GM21447 (cell line): ENCODE results near the gene OR51B2.
"Not testable (repeated sequence)": the region's sequence is repeated elsewhere in the genome, so short reads cannot be mapped to it uniquely, and the experiment has no call there.

Experiments
- ATAC-seq: cut with Tn5 transposase; IDR thresholded peaks from one replicate; pipeline ENCODE4 v1.9.1; 2021; ENCODE audit not compliant: unreplicated experiment

OR51B2 gene, protein sequence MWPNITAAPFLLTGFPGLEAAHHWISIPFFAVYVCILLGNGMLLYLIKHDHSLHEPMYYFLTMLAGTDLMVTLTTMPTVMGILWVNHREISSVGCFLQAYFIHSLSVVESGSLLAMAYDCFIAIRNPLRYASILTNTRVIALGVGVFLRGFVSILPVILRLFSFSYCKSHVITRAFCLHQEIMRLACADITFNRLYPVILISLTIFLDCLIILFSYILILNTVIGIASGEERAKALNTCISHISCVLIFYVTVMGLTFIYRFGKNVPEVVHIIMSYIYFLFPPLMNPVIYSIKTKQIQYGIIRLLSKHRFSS

DNA sequence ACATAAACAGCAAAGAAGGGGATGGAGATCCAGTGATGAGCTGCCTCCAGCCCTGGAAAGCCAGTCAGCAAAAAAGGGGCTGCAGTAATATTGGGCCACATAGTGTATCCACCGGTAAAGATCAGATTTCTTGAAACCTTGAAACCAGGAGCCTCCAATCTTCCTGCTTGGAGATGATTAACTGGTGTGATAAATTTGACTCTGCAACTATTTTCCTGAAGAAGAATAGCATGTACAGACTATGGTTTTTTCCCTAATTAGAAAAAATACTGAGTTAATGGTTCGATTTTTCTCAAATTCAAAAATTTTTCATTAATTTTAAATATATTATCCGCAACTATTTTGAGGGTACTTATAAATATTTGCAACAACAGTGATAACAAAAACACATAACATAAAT lies at the start of gene OR51B2:
Gene OR51B2, minus strand, starts transcription at position 101 of the 400 bp plus-strand sequence. Its CDS starts 0 bp downstream, at position 101.
- no peak for ATAC-seq

DNA sequence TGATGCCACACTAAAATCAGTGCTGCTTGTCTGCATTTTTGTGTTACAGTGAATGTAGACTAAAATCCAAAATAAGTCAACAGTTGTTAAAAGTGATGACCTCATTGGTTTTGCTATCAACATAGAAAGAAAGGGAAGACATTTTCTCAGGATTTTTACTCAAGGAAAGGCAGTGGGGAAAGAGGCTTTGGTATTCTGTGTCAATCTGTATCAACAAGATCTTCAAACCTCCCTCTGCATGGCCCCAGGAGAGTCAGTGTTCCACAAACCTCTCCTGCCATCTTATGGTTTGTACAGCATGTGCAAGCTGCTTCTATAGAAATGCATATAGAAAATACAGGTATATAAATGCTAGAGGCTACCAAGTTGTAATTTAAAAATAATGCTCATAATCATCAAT lies 45.7 kb upstream of the OR51B2 start:
- ATAC-seq = no peak

DNA sequence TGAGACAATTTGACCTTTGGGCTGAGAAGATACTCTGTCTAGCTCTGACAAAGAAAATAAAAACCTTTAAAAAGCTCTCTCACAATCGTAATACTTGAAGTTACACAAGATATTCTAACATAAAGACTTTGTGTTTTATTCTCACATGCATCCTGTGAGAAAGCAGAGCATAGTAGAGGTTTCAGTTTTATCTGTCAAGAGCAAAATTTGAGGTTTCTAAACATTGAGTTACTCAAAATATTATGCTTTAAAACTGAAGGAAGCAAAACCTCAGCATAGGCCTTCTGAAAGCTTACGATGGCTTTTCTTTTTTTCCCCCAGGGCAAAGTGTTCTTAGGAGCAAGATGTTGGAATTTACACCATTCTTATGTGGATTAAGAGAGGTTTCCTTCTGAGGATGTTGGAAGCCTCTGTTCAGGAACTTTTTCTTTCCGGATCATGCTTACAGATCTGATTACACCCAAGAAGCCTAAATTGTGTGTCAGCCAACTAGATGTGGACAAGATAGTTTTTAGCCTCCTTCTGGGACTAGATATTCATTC lies 44.5 kb upstream of the OR51B2 start:
- no peak for ATAC-seq

DNA sequence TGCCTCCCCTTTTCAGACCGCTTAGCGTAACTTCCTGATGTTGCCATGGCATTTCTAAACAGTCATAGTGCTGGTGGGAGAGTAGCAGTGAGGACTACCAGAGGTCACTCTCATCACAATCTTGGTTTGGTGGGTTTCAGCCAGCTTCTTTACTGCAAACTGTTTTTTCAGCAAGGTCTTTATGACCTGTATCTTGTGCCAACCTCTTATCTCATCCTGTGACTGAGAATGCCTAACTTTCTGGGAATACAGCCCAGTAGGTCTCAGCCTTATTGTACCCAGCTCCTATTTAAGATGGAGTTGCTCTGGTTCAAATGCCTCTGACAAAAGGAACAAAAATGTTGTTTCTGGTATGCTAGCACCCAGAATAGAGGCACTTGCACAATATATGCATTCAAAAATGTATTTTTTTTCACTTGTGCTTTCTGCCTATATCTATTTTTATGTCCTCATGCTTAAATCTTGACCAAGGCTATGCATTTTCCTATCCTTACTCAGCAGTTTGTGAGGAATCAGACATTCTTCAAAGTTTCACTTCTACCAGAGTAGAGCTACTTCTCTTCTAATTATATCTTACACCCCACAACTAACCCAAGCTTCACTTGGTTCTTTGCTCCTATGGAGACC lies 43.5 kb upstream of the OR51B2 start:
- ATAC-seq = no peak

DNA sequence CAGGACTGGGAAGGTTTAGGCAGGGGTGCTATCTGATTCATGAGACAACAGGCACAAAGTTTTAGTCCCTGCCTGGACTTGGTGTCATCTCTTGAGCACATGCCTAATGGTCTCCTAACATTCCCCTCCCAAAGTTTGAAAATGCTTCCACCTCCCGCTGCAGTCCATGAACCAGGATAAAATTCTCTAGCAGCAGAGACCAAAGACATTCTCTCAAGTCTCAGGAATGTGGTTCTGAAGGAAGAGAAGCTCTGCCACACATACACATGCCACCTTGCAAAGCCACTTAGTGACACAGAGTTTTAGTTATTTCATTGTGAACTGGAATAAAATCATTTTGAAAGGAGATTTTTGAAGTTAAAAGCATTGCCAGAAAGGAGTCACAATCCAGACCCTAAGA lies 42.8 kb upstream of the OR51B2 start:
- ATAC-seq = no peak

DNA sequence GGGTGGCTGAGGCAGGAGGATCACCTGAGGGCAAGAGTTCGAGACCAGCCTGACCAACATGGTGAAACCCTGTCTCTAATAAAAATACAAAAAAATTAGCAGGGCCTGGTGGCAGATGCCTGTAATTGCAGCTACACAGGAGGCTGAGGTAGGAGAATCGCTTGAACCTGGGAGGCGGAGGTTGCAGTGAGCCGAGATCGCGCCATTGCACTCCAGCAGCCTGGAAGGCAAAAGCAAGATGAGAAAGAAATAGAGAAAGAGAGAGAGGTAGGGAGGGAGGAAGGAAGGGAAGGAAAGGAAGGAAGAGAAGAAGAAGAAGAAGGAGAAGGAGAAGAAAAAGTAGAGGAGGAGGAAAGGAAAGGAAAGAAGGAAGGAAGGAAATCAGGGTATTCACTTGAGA lies 42.3 kb upstream of the OR51B2 start:
- not testable (repeated sequence) for ATAC-seq

DNA sequence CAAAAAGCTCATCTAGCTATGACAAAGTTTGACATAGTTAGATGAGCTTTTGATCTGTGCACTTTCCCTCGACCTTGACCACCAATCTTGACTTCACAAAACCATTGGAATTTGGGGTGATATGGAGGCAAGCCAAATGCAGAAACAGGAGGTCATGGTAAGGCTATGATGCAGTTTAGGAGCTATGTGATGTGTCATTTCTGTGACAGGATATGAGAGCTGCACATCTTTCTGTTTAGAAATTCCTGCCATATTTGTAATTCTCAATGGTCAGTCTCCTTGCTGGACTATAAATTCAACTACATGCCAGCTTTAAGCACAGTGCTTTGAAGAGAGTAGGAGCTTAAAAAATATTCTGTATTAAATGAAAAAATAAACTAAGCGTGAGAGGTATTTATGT lies 40.1 kb upstream of the OR51B2 start:
- ATAC-seq = no peak

DNA sequence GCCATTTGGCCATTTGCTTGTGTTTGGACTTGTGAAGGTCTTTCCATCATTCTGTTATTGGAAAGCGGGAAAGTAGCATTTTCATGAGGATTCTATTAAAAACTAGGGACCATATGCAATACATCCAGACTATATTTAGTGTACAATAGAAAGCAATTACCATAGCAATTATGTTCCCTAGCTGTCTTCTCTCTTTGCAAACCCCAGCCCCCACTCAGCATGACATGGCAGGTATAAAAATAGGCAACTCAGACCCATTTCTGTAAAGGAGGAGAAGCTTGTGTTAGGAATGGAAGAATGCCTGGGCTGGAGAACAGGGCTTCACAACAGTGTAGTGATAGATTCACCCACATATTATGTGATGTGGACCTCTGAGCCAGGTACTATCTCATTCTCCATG lies 39.6 kb upstream of the OR51B2 start:
- ATAC-seq = no peak

DNA sequence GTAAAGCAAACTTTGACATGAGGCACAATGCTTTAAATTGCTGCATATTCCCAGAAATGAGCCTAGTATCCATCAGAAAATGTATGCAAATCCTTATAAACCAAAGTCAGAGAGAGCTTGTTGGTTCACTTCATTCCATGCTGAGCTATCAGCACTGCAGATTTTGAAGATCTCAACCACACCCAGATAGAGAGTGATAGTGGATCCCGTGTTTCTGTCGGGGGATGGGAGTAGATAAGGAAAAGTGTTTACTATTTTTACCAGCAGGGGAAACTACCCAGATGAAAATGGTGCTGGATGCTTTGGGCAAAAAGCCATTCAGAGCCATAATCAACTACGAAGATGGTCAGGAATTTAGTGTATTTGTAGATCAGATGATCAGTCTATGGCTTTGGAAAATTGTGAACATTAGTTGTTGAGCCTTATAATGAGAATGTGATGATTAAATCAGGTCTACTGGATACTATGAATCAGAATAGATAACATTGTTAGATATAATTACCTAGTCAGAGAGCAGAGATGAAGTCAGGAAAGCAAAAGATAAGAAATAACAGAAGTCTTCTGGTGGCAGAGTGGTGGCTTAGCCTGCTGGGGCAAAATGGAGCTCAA lies 38.0 kb upstream of the OR51B2 start:
- no peak for ATAC-seq

DNA sequence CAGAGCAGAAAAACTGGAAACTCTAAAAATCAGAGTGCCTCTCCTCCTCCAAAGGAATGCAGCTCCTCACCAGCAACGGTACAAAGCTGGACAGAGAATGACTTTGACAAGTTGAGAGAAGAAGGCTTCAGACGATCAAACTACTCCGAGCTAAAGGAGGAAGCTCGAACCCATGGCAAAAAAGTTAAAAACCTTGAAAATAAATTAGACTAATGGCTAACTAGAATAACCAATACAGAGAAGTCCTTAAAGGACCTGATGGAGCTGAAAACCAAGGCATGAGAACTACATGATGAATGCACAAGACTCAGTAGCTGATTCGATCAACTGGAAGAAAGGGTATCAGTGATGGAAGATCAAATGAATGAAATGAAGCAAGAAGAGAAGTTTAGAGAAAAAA lies 31.9 kb upstream of the OR51B2 start:
- not testable (repeated sequence) for ATAC-seq

DNA sequence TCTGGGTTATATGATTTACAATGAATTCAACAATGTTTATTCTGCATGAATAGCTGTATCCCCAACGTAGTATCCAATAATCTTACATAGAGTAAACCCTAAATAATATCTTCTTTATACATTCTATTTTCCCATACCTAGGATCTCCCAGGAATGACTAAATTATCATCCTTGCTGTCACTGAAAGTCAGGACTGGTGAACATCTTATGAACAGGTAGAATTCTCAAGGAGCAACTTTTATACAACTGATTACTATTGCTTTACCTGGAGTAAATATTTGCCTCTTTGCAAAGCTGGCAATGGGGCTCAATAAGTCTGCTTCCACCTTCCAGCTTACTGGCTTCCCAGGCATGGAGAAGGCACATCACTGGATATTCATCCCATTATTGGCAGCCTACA lies 27.1 kb upstream of the OR51B2 start, which contains the start of gene OR51B6:
Gene OR51B6, plus strand, starts transcription at position 301 of the 400 bp plus-strand sequence. Its CDS starts 0 bp downstream, at position 301.
- ATAC-seq = no peak

DNA sequence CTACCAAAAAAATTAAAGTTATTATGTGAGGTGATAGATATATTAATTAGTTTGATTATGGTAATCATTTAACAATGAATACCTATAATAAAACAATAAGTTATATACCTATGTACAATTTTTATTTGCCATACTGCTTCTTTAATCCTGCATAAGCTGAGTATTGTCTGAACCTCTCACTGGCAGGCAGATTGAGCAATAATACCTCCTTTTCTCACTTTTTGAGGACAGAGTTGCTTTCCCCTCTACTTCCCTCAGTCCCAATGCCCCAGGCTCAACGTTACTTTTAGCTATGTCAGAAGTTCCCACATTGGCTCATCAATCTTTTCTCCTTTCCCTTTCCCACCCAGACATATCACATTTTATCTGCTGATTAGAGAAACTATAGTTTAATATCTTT lies 25.5 kb upstream of the OR51B2 start:
- no peak for ATAC-seq

DNA sequence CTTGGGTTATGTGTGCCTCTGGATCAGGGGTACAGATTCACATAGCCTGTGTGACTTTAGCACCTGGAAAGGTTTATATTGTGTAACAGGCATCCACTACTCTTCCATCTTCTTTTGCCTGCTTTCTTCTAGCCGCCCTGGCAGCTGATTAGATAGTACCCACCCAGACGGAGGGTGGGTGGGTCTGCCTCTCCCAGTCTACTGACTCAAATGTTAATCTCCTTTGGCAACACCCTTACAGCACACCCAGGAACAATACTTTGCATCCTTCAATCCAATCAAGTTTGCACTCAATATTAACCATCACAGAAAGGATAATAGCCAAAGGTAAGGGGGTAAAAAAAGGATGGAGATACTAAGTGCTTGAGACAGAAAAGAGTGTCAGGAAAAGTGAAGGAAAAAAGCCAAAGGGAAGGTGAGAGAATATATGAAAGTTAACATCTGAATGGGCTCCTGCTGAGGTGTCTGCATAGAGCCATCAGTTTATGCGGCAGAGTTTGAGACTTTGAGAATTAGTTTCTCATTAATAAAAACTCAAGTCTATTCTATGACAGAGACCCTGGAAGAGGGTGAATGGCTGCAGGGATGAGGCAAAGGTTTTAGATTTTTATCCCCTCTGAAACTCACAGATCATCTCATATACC lies 24.6 kb upstream of the OR51B2 start:
- no peak for ATAC-seq

DNA sequence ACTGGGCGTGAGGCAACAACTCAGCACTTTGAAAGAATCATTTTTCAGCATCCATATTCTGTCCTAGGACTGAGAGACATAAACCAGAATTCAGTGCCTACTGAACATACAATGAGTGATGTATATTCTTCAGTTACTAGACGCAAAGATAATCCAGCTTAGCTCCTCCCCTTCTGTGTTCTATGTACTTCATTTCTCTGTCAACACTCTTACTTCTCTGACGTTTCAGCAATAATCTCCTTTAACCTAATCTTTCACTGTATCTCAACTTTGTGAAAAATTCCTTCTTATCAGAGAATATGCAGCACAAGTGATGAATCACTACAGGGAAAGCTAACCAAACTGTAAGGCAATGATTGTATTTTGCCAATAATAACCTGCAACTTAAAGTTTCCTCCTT lies 21.7 kb upstream of the OR51B2 start:
- no peak for ATAC-seq

DNA sequence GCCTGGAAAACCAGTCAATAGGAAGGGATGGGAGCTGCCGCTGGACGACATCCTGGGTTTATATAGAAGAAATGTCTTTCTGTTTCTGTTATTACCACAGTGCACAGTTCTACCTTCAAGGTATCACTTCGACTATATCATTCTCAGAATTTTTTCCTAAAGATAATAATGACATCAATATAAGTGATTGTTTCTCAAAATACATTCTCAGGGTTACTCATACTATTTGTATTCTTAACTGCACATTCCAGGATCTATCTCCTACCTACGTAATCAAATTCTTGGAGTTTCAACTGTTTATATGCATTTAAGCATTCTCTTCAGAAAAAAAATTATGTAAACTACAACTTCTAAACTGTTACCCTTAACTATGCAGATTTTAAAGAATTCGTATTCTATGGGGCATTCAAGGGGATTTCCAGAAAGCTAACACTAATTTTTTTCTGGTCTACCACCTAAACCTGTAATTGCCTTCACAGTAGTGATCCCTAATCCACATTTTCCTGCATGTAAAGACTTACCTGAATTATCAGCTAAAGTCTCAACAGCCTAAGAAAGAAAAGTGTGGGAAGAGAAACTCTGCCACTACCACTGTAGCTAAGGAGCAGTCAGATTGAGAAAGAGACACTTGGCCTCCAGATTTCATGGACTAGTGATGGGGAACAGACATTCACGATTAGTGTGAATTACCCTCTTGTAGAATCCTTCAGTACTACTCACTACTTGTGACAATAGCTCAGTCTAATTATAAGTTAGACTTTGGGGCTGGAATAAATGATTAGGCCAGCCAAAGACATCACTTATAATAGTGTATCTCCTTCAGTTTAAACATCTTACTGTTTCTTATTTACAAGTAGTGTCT lies 19.6 kb upstream of the OR51B2 start, which contains the start of gene OR51B5:
Gene OR51B5, minus strand, starts transcription at position 51 of the 862 bp plus-strand sequence. Its CDS starts 0 bp downstream, at position 51.
- ATAC-seq = no peak

DNA sequence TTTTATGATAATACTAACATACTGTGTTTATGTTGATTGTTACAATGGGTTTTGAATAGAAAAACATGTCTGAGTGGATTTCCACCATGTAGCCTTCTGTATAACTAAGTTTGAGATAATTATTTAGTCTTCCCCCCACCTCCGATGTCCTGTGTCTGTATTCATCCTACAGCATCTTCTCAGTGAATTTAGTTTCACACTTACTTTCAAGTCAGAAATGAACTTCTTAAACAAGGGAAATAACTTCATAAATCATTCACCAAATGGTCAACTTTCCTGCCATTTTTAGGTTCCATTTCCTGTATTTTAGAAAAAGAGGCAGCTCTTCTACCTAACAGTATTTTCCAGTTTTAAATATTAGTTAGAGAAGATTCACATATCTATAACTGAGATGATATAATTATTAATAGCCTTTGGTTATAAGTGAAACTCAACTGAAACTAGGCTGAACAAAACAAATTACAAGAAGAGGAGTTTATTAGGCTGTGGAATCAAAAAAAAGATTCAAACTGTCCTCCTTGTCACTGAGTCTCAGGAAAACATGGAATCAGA lies 15.8 kb upstream of the OR51B2 start:
- ATAC-seq = peak; percentile 76

DNA sequence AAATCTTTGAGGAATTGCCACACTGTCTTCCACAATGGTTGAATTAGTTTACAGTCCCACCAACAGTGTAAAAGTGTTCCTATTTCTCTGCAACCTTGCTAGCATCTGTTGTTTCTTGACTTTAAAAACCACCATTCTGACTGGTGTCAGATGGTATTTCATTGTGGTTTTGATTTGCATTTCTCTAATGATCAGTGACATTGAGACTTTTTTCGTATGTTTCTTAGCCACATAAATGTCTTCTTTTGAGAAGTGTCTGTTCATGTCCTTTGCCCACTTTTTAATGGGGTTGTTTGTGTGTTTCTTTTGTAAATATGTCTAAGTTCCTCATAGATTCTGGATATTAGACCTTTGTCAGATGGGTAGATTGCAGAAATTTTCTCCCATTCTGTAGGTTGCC lies 13.2 kb upstream of the OR51B2 start:
- ATAC-seq = not testable (repeated sequence)

DNA sequence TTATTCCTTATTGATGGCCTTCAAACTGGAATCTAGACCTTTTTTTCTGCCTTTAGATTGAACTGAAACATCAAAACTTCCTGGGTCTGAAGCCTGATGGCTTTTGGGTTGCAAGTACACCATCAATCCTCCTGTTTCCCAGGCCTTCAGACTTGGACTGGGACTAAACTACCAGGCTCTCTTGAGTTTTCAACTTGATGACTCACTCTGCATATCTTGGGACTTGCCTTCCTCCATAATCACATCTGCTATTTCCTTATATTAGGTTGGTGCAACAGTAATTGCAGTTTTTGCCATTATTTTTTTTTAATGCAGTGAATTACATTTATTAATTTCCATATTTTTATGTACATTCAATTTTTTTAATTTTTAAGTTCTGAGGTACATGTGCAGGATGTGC lies 12.2 kb upstream of the OR51B2 start:
- ATAC-seq = no peak

DNA sequence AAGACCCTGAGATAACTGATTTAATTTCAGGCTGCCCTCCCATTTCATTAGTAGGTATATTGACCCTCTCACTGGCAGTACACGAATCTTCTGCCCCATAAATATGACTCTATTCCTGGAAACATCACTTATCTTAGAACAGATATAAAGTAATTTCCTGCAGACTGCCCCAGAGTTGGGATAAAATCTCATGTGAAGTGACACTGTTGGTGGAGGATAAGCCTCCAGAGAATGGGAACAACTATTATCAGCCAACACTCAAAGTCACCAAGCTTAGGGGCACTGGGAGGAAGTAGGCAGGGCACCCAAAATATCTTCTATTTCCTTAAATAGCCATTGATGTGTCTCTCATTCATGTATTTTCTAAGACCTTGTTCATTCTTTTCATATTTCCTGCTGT lies 11.1 kb upstream of the OR51B2 start:
- ATAC-seq = no peak

DNA sequence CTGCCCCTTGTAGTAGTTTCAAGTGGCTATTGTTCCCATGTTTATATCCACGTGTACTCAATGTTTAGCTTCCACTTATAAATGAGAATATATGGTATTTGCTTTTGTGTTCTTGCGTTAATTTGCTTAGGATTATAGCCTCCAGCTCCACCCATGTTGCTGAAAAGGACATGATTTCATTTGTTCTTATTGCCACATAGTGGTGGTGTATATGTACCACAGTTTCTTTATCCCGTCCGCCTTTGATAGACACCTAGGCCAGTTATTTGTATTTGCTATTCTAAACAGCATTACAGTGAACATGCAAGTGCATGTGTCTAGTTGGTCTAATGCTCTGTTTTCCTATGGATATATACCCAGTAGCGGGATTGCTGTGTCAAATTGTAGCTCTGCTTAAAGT lies 6.8 kb downstream of the OR51B2 start:
- no peak for ATAC-seq
